Neural progenitor cell (in vitro differentiated cells): ENCODE data around the gene ZNF536. TPM values are rescaled to one million over a fixed set of nuclear protein-coding genes. Genes with fewer than 3 reads are reported as not detected.

Source experiments
- DNase-seq: peaks from one replicate; pipeline ENCODE4 v3.0.0-alpha.2; 2016; ENCODE audit warnings: low spot score
- H2AFZ ChIP-seq: fragments of 200-600 bp; sonication (generic); replicated peaks from 2 replicates; pipeline ENCODE4 v1.6.1; 2016; ENCODE audit warnings: antibody characterized with exemption
- H3F3A ChIP-seq: fragments of 200-600 bp; sonication (generic); 2 replicates; pipeline ENCODE4 v1.6.1; 2016; ENCODE audit warnings: antibody characterized with exemption, low read depth
- H3K27ac ChIP-seq: fragments of 200-600 bp; sonication (generic); 2 replicates; pipeline ENCODE4 v1.5.1; 2016; ENCODE audit warnings: mild to moderate bottlenecking
- H3K27me3 ChIP-seq: fragments of 200-600 bp; sonication (generic); 2 replicates; pipeline ENCODE4 v1.6.1; 2016; ENCODE audit warnings: mild to moderate bottlenecking, moderate library complexity
- H3K36me3 ChIP-seq: fragments of 200-600 bp; sonication (generic); 2 replicates; pipeline ENCODE4 v1.5.1; 2016
- H3K4me1 ChIP-seq: fragments of 200-600 bp; sonication (generic); 2 replicates; pipeline ENCODE4 v1.6.1; 2016; ENCODE audit warnings: mixed run types
- H3K4me2 ChIP-seq: fragments of 200-600 bp; sonication (generic); 2 replicates; pipeline ENCODE4 v1.6.1; 2016
- H3K4me3 ChIP-seq: fragments of 200-600 bp; sonication (generic); 2 replicates; pipeline ENCODE4 v1.5.1; 2016
- H3K79me2 ChIP-seq: fragments of 200-600 bp; sonication (generic); 2 replicates; pipeline ENCODE4 v1.6.1; 2016; ENCODE audit warnings: low read depth
- H3K9ac ChIP-seq: fragments of 200-600 bp; sonication (generic); 2 replicates; pipeline ENCODE4 v1.6.1; 2016
- H3K9me3 ChIP-seq: fragments of 200-600 bp; sonication (generic); 2 replicates; pipeline ENCODE4 v1.5.1; 2016; ENCODE audit warnings: low read depth
- H4K20me1 ChIP-seq: fragments of 200-600 bp; sonication (generic); 2 replicates; pipeline ENCODE4 v1.6.1; 2016; ENCODE audit warnings: low read depth
- H3K27ac Mint-ChIP-seq: 3 replicates; pipeline ENCODE4 v1.8.0; 2021; ENCODE audit warnings: mixed read lengths
- H3K27me3 Mint-ChIP-seq: 2 replicates; pipeline ENCODE4 v1.8.0; 2022; ENCODE audit warnings: low read depth, mild to moderate bottlenecking, inconsistent platforms, moderate library complexity, mixed read lengths; ENCODE audit not compliant: insufficient read depth
- H3K36me3 Mint-ChIP-seq: 3 replicates; pipeline ENCODE4 v1.8.0; 2021; ENCODE audit warnings: mixed read lengths
- H3K4me1 Mint-ChIP-seq: 3 replicates; pipeline ENCODE4 v1.8.0; 2021; ENCODE audit warnings: mixed read lengths
- H3K4me3 Mint-ChIP-seq: 3 replicates; pipeline ENCODE4 v1.8.0; 2021; ENCODE audit warnings: mild to moderate bottlenecking, moderate library complexity, mixed read lengths
- H3K9me3 Mint-ChIP-seq: 3 replicates; pipeline ENCODE4 v1.8.0; 2020; ENCODE audit warnings: mixed read lengths
- CTCF ChIP-seq: fragments of 200-600 bp; sonication (generic); IDR thresholded peaks from 2 replicates; pipeline ENCODE4 v1.5.1; 2017; ENCODE audit warnings: antibody characterized with exemption, mild to moderate bottlenecking
- EZH2 ChIP-seq: fragments of 200-600 bp; sonication (generic); IDR thresholded peaks from 2 replicates; pipeline ENCODE4 v1.6.1; 2017; ENCODE audit warnings: antibody characterized with exemption, mild to moderate bottlenecking, moderate library complexity
- EZH2phosphoT487 ChIP-seq: fragments of 200-600 bp; sonication (generic); IDR thresholded peaks from 2 replicates; pipeline ENCODE4 v1.6.1; 2017; ENCODE audit warnings: antibody characterized with exemption
- total RNA-seq: library from RNA; depleted of rRNA; stranded (reverse); fragments of >200 nt; gene quantifications from 2 replicates; pipeline ENCODE4 v1.2.3, GENCODE V29; 2015; ENCODE audit warnings: low replicate concordance

The ZNF536 gene
- total RNA-seq, 1 donor from 2014 or later: 0.24 TPM

GRCh38 chr19:30543243-30543945 is 171.2 kb downstream of the ZNF536 start:
- no peak overlapping the region for H3K4me2 ChIP-seq
- Mint-ChIP-seq H3K36me3 (peaks cover 7% of the 10 kb centered on the region), H3K4me1 (peaks cover 3% of the 10 kb centered on the region), H3K9me3 (peaks cover 10% of the 10 kb centered on the region), H3K4me3 (no peak overlapping the region), H3K27me3 (peaks cover 8% of the 10 kb centered on the region), H3K27ac (no peak overlapping the region)
- no peaks in the 10 kb centered on the region for H3K9me3 ChIP-seq
- no peaks in the 10 kb centered on the region for H3F3A ChIP-seq
- no peak overlapping the region for H3K27ac ChIP-seq
- no peak for TF ChIP-seq EZH2
- TF ChIP-seq CTCF: no peak
- no peak overlapping the region for H3K4me3 ChIP-seq
- H3K4me1 ChIP-seq: no peaks in the 10 kb centered on the region
- no peaks in the 10 kb centered on the region for H4K20me1 ChIP-seq
- no peak for DNase-seq
- H3K27me3 ChIP-seq: no peaks in the 10 kb centered on the region
- H3K36me3 ChIP-seq: no peaks in the 10 kb centered on the region
- no peak overlapping the region for H3K9ac ChIP-seq
- no peaks in the 10 kb centered on the region for H3K79me2 ChIP-seq
- H2AFZ ChIP-seq: no peak overlapping the region

GRCh38 chr19:30545752-30546151 is 173.6 kb downstream of the ZNF536 start:
- Histone ChIP-seq H3K79me2 (no peaks in the 10 kb centered on the region), H3K27me3 (no peaks in the 10 kb centered on the region), H3K9ac (no peak overlapping the region), H3K4me1 (no peaks in the 10 kb centered on the region), H2AFZ (no peak overlapping the region), H4K20me1 (no peaks in the 10 kb centered on the region), H3F3A (no peaks in the 10 kb centered on the region), H3K27ac (no peak overlapping the region), H3K4me2 (no peak overlapping the region), H3K9me3 (no peaks in the 10 kb centered on the region), H3K36me3 (no peaks in the 10 kb centered on the region), H3K4me3 (no peak overlapping the region)
- no peak for TF ChIP-seq CTCF
- TF ChIP-seq EZH2: no peak
- TF ChIP-seq EZH2phosphoT487: no peak
- H3K4me3 Mint-ChIP-seq: no peak overlapping the region
- DNase-seq: no peak
- peaks cover 3% of the 10 kb centered on the region for H3K9me3 Mint-ChIP-seq
- H3K27me3 Mint-ChIP-seq: peaks cover 3% of the 10 kb centered on the region
- no peak overlapping the region for H3K27ac Mint-ChIP-seq
- H3K4me1 Mint-ChIP-seq: peaks cover 3% of the 10 kb centered on the region
- H3K36me3 Mint-ChIP-seq: peaks cover 12% of the 10 kb centered on the region

GRCh38 chr19:30546332-30546731 is 174.1 kb downstream of the ZNF536 start:
- no peaks in the 10 kb centered on the region for H3K4me1 ChIP-seq
- no peaks in the 10 kb centered on the region for H3K27me3 ChIP-seq
- Mint-ChIP-seq H3K27ac (no peak overlapping the region), H3K27me3 (peaks cover 3% of the 10 kb centered on the region), H3K4me3 (no peak overlapping the region), H3K9me3 (peaks cover 3% of the 10 kb centered on the region), H3K4me1 (peaks cover 3% of the 10 kb centered on the region), H3K36me3 (peaks cover 12% of the 10 kb centered on the region)
- H3K27ac ChIP-seq: no peak overlapping the region
- H3K4me2 ChIP-seq: no peak overlapping the region
- H3K4me3 ChIP-seq: no peak overlapping the region
- H3K9ac ChIP-seq: no peak overlapping the region
- no peaks in the 10 kb centered on the region for H4K20me1 ChIP-seq
- H3K9me3 ChIP-seq: no peaks in the 10 kb centered on the region
- DNase-seq: no peak
- H3F3A ChIP-seq: no peaks in the 10 kb centered on the region
- no peaks in the 10 kb centered on the region for H3K36me3 ChIP-seq
- no peaks in the 10 kb centered on the region for H3K79me2 ChIP-seq
- no peak overlapping the region for H2AFZ ChIP-seq
- TF ChIP-seq CTCF (no peak), EZH2phosphoT487 (no peak), EZH2 (no peak)
